ENCODE results near the gene SLCO2A1. TPM values are rescaled to one million over a fixed set of nuclear protein-coding genes. Genes with fewer than 3 reads are reported as not detected.

The SLCO2A1 gene
- total and polyA plus RNA-seq, 2 experiments from 2014 or later = 0.31 to 1.0 TPM

- TF ChIP-seq ZNF462 (CRISPR knock-in tag; IDR thresholded peaks at IDR 0.05) = no peak
- TF ChIP-seq JUNB (IDR thresholded peaks at IDR 0.05; ENCODE audit: unreplicated experiment) = no peak
- TF ChIP-seq EZH2 (IDR thresholded peaks at IDR 0.05; ENCODE audit: low read depth, unreplicated experiment) = no peak
- no peak for TF ChIP-seq ZNF331 (CRISPR knock-in tag; IDR thresholded peaks at IDR 0.05; ENCODE audit: low read depth)
- no peak for TF ChIP-seq CREB1 (CRISPR knock-in tag; IDR thresholded peaks at IDR 0.05; ENCODE audit: low read depth)
- no peak for TF ChIP-seq ETS1 (IDR thresholded peaks at IDR 0.05)
Measured at GRCh38 chr3:133973249-133973980, 56.3 kb downstream of the SLCO2A1 start (continued).

GRCh38 chr3:133972156-133972555 lies 57.6 kb downstream of the SLCO2A1 start:
- H3K9me3 Mint-ChIP-seq = peaks cover 15% of the 10 kb centered on the region
- no peak overlapping the region for H3K27ac Mint-ChIP-seq
- H3K4me3 Mint-ChIP-seq = no peak overlapping the region
- peaks cover 12% of the 10 kb centered on the region for H3K4me1 Mint-ChIP-seq
- no peak for ATAC-seq
- Histone ChIP-seq H3K27ac (ENCODE audit: low read depth) (no peak overlapping the region), H3K4me3 (no peak overlapping the region), H2AFZ (no peak overlapping the region), H3F3A (replicated peaks; ENCODE audit: low read depth) (no peaks in the 10 kb centered on the region), H3K79me2 (replicated peaks; ENCODE audit: insufficient read depth) (no peaks in the 10 kb centered on the region), H3K36me3 (ENCODE audit: insufficient read depth) (no peaks in the 10 kb centered on the region), H4K20me1 (replicated peaks; ENCODE audit: insufficient read depth) (no peaks in the 10 kb centered on the region), H3K4me1 (ENCODE audit: insufficient read depth) (no peaks in the 10 kb centered on the region), H3K4me2 (no peak overlapping the region), H3K27me3 (ENCODE audit: insufficient read depth) (no peaks in the 10 kb centered on the region), H3K9me2 (ENCODE audit: insufficient read depth) (peaks cover 9% of the 10 kb centered on the region; the same call in 1 of the 2 replicates)
- peaks cover 14% of the 10 kb centered on the region for H3K36me3 Mint-ChIP-seq (ENCODE audit: low read depth)
- no peak for DNase-seq (ENCODE audit: low spot score)
- peaks cover 2% of the 10 kb centered on the region for H3K27me3 Mint-ChIP-seq (ENCODE audit: insufficient read depth, low read depth, poor library complexity)
- TF ChIP-seq CTCF (conservative IDR thresholded peaks at IDR 0.05; ENCODE audit: low read depth in 2 of 2) (no peak), ZNF331 (CRISPR knock-in tag; IDR thresholded peaks at IDR 0.05; ENCODE audit: low read depth) (no peak), NANOG (IDR thresholded peaks at IDR 0.05; ENCODE audit: borderline replicate concordance) (no peak), JUNB (IDR thresholded peaks at IDR 0.05; ENCODE audit: unreplicated experiment) (no peak), EZH2 (IDR thresholded peaks at IDR 0.05; ENCODE audit: low read depth, unreplicated experiment) (no peak), POLR2AphosphoS5 (IDR thresholded peaks at IDR 0.05; ENCODE audit: low read depth) (no peak), ZNF114 (CRISPR knock-in tag; IDR thresholded peaks at IDR 0.05) (no peak)

All from GM23338 (cell line).